Measurements from ENCODE around the gene LNPEP.

- TF ChIP-seq POLR2A (IDR thresholded peaks at IDR 0.05; ENCODE audit: low read depth, low read length) (no peak), TCF7 (IDR thresholded peaks at IDR 0.05; ENCODE audit: borderline replicate concordance) (no peak), ZBED1 (IDR thresholded peaks at IDR 0.05; ENCODE audit: borderline replicate concordance) (no peak), CTCF (IDR thresholded peaks at IDR 0.05 in 2 of 3, conservative IDR thresholded peaks at IDR 0.05 in 1 of 3; ENCODE audit: control insufficient read depth in 2 of 3, extremely low read depth in 1 of 3, insufficient read depth in 1 of 3, low read depth in 3 of 3, low read length in 3 of 3) (no peak), GABPA (IDR thresholded peaks at IDR 0.05; ENCODE audit: low read depth) (no peak)
- TF ChIP-seq, protein P1, sequence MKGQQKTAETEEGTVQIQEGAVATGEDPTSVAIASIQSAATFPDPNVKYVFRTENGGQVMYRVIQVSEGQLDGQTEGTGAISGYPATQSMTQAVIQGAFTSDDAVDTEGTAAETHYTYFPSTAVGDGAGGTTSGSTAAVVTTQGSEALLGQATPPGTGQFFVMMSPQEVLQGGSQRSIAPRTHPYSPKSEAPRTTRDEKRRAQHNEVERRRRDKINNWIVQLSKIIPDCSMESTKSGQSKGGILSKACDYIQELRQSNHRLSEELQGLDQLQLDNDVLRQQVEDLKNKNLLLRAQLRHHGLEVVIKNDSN (IDR thresholded peaks at IDR 0.05; ENCODE audit: borderline replicate concordance, extremely low read length, insufficient read depth, low read depth, low read length), result no peak
Measured at GRCh38 chr5:97043511-97043910, 107.6 kb downstream of the LNPEP start.

Measured in GM12878 (cell line).